22Rv1 (cell line): ENCODE results near the gene TFAP2C.

Experiments used
- H3K27ac ChIP-seq: fragments of 450-650 bp; 2 replicates; pipeline ENCODE4 v1.5.1; 2017
- CTCF ChIP-seq: fragments of 450-650 bp; IDR thresholded peaks from 2 replicates; pipeline ENCODE4 v1.5.1; 2017; ENCODE audit warnings: mild to moderate bottlenecking
- ZFX ChIP-seq: fragments of 450-650 bp; IDR thresholded peaks from 2 replicates; pipeline ENCODE4 v1.6.1; 2017; ENCODE audit warnings: antibody characterized with exemption, borderline replicate concordance

The TFAP2C gene

GRCh38 chr20:56631318-56631989 lies 2.3 kb downstream of the TFAP2C start:
- TF ChIP-seq CTCF = no peak
- TF ChIP-seq ZFX = no peak
- no peak overlapping the region for H3K27ac ChIP-seq

GRCh38 chr20:56631990-56632327 lies 2.9 kb downstream of the TFAP2C start:
- H3K27ac ChIP-seq = no peak overlapping the region

GRCh38 chr20:56634307-56634706 lies 5.2 kb downstream of the TFAP2C start:
- no peak for TF ChIP-seq ZFX
- no peak for TF ChIP-seq CTCF
- H3K27ac ChIP-seq = no peak overlapping the region

More at GRCh38 chr20:56631990-56632327, 2.9 kb downstream of the TFAP2C start:
- TF ChIP-seq ZFX = no peak
- TF ChIP-seq CTCF = no peak

- H3K27ac ChIP-seq = no peak overlapping the region
- no peak for TF ChIP-seq CTCF
- no peak for TF ChIP-seq ZFX
Observed at GRCh38 chr20:56634735-56635385, 5.8 kb downstream of the TFAP2C start.

GRCh38 chr20:56636716-56637115 lies 7.6 kb downstream of the TFAP2C start:
- H3K27ac ChIP-seq = no peak overlapping the region
- TF ChIP-seq ZFX = no peak
- no peak for TF ChIP-seq CTCF

GRCh38 chr20:56637576-56637975 lies 8.5 kb downstream of the TFAP2C start:
- TF ChIP-seq CTCF (no peak), ZFX (no peak)
- no peak overlapping the region for H3K27ac ChIP-seq

GRCh38 chr20:56646599-56646998 lies 17.5 kb downstream of the TFAP2C start:
- TF ChIP-seq ZFX (no peak), CTCF (no peak)
- H3K27ac ChIP-seq = no peak overlapping the region
